ENCODE data around the gene OR10R2. TPM values are rescaled to one million over a fixed set of nuclear protein-coding genes. Genes with fewer than 3 reads are reported as not detected.

Gene OR10R2
- total RNA-seq, 2 experiments from 2014 or later = not detected

- no peak overlapping the region for H3K4me3 Mint-ChIP-seq
- CTCF ChIA-PET = no interaction called here
- H3K27me3 ChIP-seq (ENCODE audit: control insufficient read depth in 1 of 2, insufficient read depth in 2 of 2, low read length in 2 of 2) = peaks cover 0 to 5% of the 10 kb centered on the region in 2 experiments
- POLR2A ChIA-PET = no interaction called here
- H3K36me3 Mint-ChIP-seq (ENCODE audit: low read depth) = no peaks in the 10 kb centered on the region
- intact Hi-C loops (cut with DNase I, micrococcal nuclease) = no loop called here
- peaks cover 18% of the 10 kb centered on the region for H3K27me3 Mint-ChIP-seq
- H3K36me3 ChIP-seq (ENCODE audit: insufficient read depth, low read length) = no peaks in the 10 kb centered on the region
- H3K27ac ChIP-seq (ENCODE audit: low read depth in 1 of 2, low read length in 2 of 2) = no peak overlapping the region
- no peak for TF ChIP-seq CTCF (IDR thresholded peaks at IDR 0.05)
- no peak overlapping the region for H3K27ac Mint-ChIP-seq
- H3K4me3 ChIP-seq (ENCODE audit: low read length) = no peak overlapping the region
- DNase-seq (no peak), ATAC-seq (ENCODE audit: poor library complexity) (no peak)
- H3K9me3 Mint-ChIP-seq = no peaks in the 10 kb centered on the region
- H3K9me3 ChIP-seq (ENCODE audit: control insufficient read depth in 1 of 2, insufficient read depth in 1 of 2, low read length in 2 of 2) = no peaks in the 10 kb centered on the region
- H3K4me1 ChIP-seq (ENCODE audit: insufficient read depth, low read length) = no peaks in the 10 kb centered on the region
- H3K4me1 Mint-ChIP-seq (ENCODE audit: low read depth) = no peaks in the 10 kb centered on the region
Measured at GRCh38 chr1:158520021-158520420, 48.0 kb downstream of the OR10R2 start.

DNA sequence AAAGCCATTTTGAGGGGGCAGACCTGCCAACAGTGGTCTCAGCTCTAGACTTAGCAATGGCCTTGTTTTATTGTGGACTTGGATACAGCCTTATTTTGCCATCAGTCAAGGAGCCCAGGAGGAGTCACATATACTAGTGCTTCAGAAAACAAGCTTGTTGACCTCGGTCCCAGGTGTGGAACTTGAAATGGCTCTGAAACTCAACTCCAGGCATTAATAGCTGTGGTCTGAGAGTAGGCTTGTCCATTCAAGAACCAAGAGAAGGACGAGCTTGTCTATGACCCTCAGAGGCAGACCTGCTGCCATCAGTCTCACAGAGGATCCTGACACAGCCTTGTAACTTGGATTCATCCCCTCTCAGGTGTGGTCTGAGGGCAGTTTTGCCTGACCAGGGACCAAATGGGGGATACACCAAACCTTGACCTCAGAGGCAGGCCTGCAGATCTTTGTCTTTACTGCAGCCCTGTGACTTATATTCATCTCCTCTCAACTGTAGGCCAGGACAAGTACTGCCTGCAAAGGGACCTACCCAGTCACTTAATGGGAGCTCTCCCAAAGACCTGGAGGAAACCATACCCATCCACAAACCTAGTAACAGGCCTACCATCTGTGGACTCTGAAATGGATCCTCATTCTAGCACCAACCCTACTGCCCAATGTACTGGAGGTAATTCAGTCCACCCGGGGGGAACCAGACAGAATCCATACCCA lies 49.1 kb downstream of the OR10R2 start:
- H3K27me3 Mint-ChIP-seq = peaks cover 19% of the 10 kb centered on the region
- no peak overlapping the region for H3K27ac ChIP-seq (ENCODE audit: low read depth in 1 of 2, low read length in 2 of 2)
- DNase-seq = no peak
- no peak overlapping the region for H3K27ac Mint-ChIP-seq
- ChIA-PET POLR2A (no interaction called here), CTCF (no interaction called here)
- ATAC-seq (ENCODE audit: poor library complexity) = no peak
- H3K36me3 Mint-ChIP-seq (ENCODE audit: low read depth) = no peaks in the 10 kb centered on the region
- no peaks in the 10 kb centered on the region for H3K4me1 ChIP-seq (ENCODE audit: insufficient read depth, low read length)
- intact Hi-C loops (cut with DNase I, micrococcal nuclease) = no loop called here
- no peaks in the 10 kb centered on the region for H3K9me3 ChIP-seq (ENCODE audit: control insufficient read depth in 1 of 2, insufficient read depth in 1 of 2, low read length in 2 of 2)
- no peaks in the 10 kb centered on the region for H3K9me3 Mint-ChIP-seq
- no peak overlapping the region for H3K4me3 Mint-ChIP-seq
- no peaks in the 10 kb centered on the region for H3K4me1 Mint-ChIP-seq (ENCODE audit: low read depth)
- H3K4me3 ChIP-seq (ENCODE audit: low read length) = no peak overlapping the region
- H3K36me3 ChIP-seq (ENCODE audit: insufficient read depth, low read length) = no peaks in the 10 kb centered on the region
- TF ChIP-seq CTCF (IDR thresholded peaks at IDR 0.05) = no peak
- peaks cover 0 to 5% of the 10 kb centered on the region in 2 experiments for H3K27me3 ChIP-seq (ENCODE audit: control insufficient read depth in 1 of 2, insufficient read depth in 2 of 2, low read length in 2 of 2)

GRCh38 chr1:158521666-158522058 lies 49.6 kb downstream of the OR10R2 start:
- ATAC-seq (ENCODE audit: poor library complexity) (no peak), DNase-seq (no peak)
- CTCF ChIA-PET = no interaction called here
- H3K4me1 Mint-ChIP-seq (ENCODE audit: low read depth) = no peaks in the 10 kb centered on the region
- no peaks in the 10 kb centered on the region for H3K36me3 Mint-ChIP-seq (ENCODE audit: low read depth)
- no peak overlapping the region for H3K27ac ChIP-seq (ENCODE audit: low read depth in 1 of 2, low read length in 2 of 2)
- no peak overlapping the region for H3K4me3 ChIP-seq (ENCODE audit: low read length)
- no peaks in the 10 kb centered on the region for H3K9me3 Mint-ChIP-seq
- H3K4me1 ChIP-seq (ENCODE audit: insufficient read depth, low read length) = no peaks in the 10 kb centered on the region
- H3K27me3 ChIP-seq (ENCODE audit: control insufficient read depth in 1 of 2, insufficient read depth in 2 of 2, low read length in 2 of 2) = peaks cover 0 to 5% of the 10 kb centered on the region in 2 experiments
- H3K4me3 Mint-ChIP-seq = no peak overlapping the region
- TF ChIP-seq CTCF (IDR thresholded peaks at IDR 0.05) = no peak
- peaks cover 19% of the 10 kb centered on the region for H3K27me3 Mint-ChIP-seq
- intact Hi-C loops (cut with DNase I, micrococcal nuclease) = no loop called here
- POLR2A ChIA-PET = no interaction called here
- H3K27ac Mint-ChIP-seq = no peak overlapping the region
- no peaks in the 10 kb centered on the region for H3K36me3 ChIP-seq (ENCODE audit: insufficient read depth, low read length)
- no peaks in the 10 kb centered on the region for H3K9me3 ChIP-seq (ENCODE audit: control insufficient read depth in 1 of 2, insufficient read depth in 1 of 2, low read length in 2 of 2)
